Spinal cord (tissue), 10 donors: ENCODE data around the gene LMOD1. TPM values are rescaled to one million over a fixed set of nuclear protein-coding genes. Genes with fewer than 3 reads are reported as not detected.
A peak's percentile ranks its signal among the peaks of the same experiment; 100 is the strongest.

Experiments used
- DNase-seq, 6 donors: peaks; one replicate each; pipeline versions ENCODE4 v3.0.0 to v3.0.0-alpha.2; 2013 to 2015; ENCODE audit warnings: low spot score in 6 of 6, low read depth in 4 of 6
- H3K27ac ChIP-seq: one replicate; pipeline ENCODE4 v1.5.1; 2013; ENCODE audit warnings: low read depth, low read length, control low read depth
- H3K27me3 ChIP-seq: one replicate; pipeline ENCODE4 v1.6.1; 2013; ENCODE audit warnings: low read length; ENCODE audit not compliant: control insufficient read depth, insufficient read depth
- H3K36me3 ChIP-seq: one replicate; pipeline ENCODE4 v1.6.1; 2013; ENCODE audit warnings: low read length; ENCODE audit not compliant: control insufficient read depth, insufficient read depth
- H3K4me1 ChIP-seq: one replicate; pipeline ENCODE4 v1.6.1; 2013; ENCODE audit warnings: low read length; ENCODE audit not compliant: control insufficient read depth, insufficient read depth
- H3K4me3 ChIP-seq: one replicate; pipeline ENCODE4 v1.5.1; 2013; ENCODE audit warnings: low read depth, low read length, control low read depth
- H3K9me3 ChIP-seq: one replicate; pipeline ENCODE4 v1.6.1; 2013; ENCODE audit warnings: low read length; ENCODE audit not compliant: control insufficient read depth, insufficient read depth
- WGBS: methylation state at CpG from one replicate; pipeline ENCODE4 v1.1.5; 2013; ENCODE audit warnings: missing lambda C conversion rate; ENCODE audit not compliant: insufficient coverage; 5-methylcytosine and 5-hydroxymethylcytosine counted together
- long read RNA-seq, 4 donors: transcript quantifications; one replicate each; lab custom pipeline, GENCODE V29; 2026
- polyA plus RNA-seq, 2 donors: library from polyadenylated mRNA; unstranded; fragments of 120-200 nt; gene quantifications; one replicate each; pipeline ENCODE4 v1.2.1, GENCODE V29; 2013; ENCODE audit not compliant: insufficient read length in 2 of 2
- total RNA-seq, 2 donors: library from RNA; depleted of rRNA in 1 of 2; stranded (reverse); fragments of 120-200 nt in 1 of 2; fragments of >200 nt in 1 of 2; gene quantifications; one replicate each; pipeline versions ENCODE4 v1.2.3 to v1.2.4, GENCODE V29; 2013 to 2014
- donor health status: healthy.

LMOD1 gene
- 1 to 10 TPM; 1.9 to 8.4 TPM for total RNA-seq
- polyA plus RNA-seq = 1 to 10 TPM; 3.5 to 4.6 TPM
- long read RNA-seq, donor 1 = 0 reads
- long read RNA-seq, donor 2 = 0 reads
- long read RNA-seq, donor 3 = 0 reads
- long read RNA-seq, donor 4 = 0 reads

DNA sequence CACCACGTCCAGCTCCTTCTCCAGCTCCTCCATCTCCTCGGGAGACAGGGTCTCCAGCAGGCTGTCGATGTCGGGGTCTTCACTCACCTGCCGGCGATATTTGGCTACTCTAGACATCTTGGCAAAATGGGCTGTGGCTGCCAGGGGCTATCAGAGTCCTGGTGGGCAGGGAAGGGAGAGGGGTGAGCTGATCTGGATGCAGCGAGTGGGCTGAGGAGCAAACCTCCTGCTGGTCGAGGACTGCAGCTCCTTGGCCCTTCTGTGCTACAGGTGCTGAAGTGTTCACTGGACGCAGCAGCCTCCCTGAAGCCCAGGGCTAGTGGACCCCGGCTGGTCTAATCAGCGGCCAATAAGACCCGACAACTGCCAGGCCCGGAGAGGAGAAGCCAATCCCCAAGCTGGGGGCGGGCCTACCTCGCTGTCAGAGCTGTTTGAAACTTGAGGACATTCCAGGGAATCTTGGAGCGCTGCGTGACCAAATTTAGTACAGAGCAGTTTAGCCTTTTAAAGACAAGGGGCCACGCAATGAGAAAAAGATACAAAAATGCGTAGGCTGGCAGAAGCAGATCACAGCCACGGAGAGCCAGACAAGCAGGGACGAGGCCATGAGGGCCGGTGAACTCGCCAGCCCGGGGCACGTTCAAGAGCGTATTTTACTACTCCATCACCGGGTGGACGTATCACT is at the start of gene LMOD1:
Gene LMOD1, minus strand, starts transcription at position 325 of the 685 bp plus-strand sequence. Its CDS starts 208 bp downstream, at position 117.
- Histone ChIP-seq H3K27ac (peak within 1 kb of the TSS; percentile 22), H3K36me3 (no peaks in the 10 kb centered on the region), H3K4me1 (peaks cover 16% of the 10 kb centered on the region), H3K9me3 (no peaks in the 10 kb centered on the region), H3K27me3 (peaks cover 20% of the 10 kb centered on the region), H3K4me3 (peak within 1 kb of the TSS; percentile 53)
- 2% methylated on average over 22 of the region's 28 CpGs for WGBS
- peak in 4 of 6 donors; percentile 39 to 86 (median 63) for DNase-seq

DNA sequence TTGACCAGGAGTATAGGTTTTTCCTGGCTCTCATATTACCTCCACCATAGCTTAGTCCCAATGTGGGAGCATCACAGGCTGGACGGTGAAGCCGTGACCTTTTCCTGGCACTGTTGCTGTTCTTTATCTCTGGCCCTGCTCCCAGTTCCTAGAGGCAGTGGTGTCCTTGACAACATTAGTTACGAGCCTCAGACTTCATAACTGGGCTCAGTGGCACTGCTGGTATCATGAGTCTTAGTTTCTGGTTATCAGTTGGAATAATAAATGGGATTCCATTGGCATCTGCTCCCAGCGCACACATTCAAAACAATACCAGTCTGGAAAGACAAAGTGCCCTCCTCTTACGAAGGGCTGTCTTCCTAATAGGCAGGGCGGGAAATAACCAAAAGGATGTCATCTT is 44.1 kb upstream of the LMOD1 start:
- DNase-seq = no peak
- H3K4me1 ChIP-seq = no peaks in the 10 kb centered on the region
- 60% methylated on average over 1 of the region's 6 CpGs for WGBS
- H3K4me3 ChIP-seq = no peak overlapping the region
- H3K27me3 ChIP-seq = no peaks in the 10 kb centered on the region
- H3K27ac ChIP-seq = no peak overlapping the region
- no peaks in the 10 kb centered on the region for H3K9me3 ChIP-seq
- peaks cover 62% of the 10 kb centered on the region for H3K36me3 ChIP-seq

DNA sequence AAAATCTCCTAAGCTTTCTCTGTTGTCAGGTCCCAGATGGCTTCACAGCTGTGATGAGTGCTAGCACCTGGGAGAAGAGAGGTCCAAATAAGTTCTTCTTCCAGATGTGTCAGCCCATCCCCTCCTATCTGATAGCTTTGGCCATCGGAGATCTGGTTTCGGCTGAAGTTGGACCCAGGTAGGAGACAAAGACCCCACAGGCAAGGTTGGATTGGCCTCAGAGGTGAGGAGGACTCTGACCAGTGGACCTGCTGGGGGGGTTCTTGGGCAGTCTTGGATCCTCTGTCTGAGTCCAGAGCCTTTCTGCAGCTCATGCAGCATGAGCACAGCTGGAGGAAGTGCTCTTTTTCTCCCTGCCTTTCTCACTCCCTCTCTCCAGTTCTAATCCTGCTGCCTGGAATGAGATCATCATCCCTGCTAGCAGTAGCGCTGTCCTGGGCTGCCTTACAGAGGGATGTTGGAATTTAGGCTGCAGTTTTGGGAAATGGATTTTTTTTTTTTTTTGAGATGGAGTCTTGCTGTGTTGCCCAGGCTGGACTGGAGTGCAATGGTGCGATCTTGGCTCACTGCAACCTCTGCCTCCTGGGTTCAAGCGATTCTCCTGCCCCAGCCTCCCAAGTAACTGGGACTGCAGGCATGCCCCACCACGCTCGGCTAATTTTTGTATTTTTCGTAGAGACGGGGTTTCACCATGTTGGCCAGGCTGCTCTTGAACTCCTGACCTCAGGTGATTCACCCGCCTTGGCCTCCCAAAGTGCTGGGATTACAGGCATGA is 43.2 kb upstream of the LMOD1 start:
- 99% methylated on average over 7 of the region's 10 CpGs for WGBS
- Histone ChIP-seq H3K27ac (no peak overlapping the region), H3K27me3 (no peaks in the 10 kb centered on the region), H3K4me1 (no peaks in the 10 kb centered on the region), H3K36me3 (peaks cover 56% of the 10 kb centered on the region), H3K4me3 (no peak overlapping the region), H3K9me3 (no peaks in the 10 kb centered on the region)
- no peak for DNase-seq

DNA sequence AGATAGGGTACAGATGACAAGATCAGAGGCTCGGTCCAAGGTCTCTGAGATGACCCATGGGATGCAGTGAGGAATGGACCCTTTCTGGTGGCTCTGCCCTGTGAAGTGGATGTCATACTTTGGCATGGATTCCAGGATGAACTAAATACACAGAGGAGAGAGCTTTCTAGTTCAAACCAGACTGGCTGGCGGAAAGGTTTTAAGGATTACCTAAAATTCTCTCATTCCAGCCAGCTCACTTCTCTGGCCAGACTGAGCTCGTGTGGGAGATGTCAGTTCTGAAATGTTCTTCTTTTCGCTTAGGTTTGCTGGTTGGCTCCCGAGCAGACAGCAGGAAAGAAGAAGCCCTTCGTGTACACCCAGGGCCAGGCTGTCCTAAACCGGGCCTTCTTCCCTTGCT is 42.3 kb upstream of the LMOD1 start:
- no peak overlapping the region for H3K27ac ChIP-seq
- H3K4me1 ChIP-seq = peaks cover 5% of the 10 kb centered on the region
- H3K9me3 ChIP-seq = no peaks in the 10 kb centered on the region
- no peaks in the 10 kb centered on the region for H3K27me3 ChIP-seq
- DNase-seq = no peak
- H3K36me3 ChIP-seq = peaks cover 47% of the 10 kb centered on the region
- WGBS = 97% methylated on average over 5 of the region's 7 CpGs
- no peak overlapping the region for H3K4me3 ChIP-seq

DNA sequence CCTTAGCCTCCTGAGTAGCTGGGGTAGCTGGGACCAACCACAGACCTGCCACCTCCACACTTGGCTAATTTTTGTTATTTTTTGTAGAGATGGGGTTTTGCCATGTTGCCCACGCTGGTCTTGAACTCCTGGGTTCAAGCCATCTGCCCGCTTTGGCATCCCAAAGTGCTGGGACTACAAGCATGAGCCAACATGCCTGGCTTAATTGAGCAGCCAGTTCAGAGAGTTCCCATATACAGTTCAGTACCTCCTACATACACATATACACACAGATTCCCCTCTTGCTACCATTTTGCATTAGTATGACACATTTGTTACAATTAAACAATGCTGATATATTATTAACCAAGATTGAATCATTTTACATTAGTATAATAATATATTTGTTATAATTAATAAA is 39.0 kb upstream of the LMOD1 start:
- 92% methylated on average over 2 of the region's 2 CpGs for WGBS
- Histone ChIP-seq H3K27me3 (no peaks in the 10 kb centered on the region), H3K36me3 (peaks cover 24% of the 10 kb centered on the region), H3K4me3 (no peak overlapping the region), H3K27ac (no peak overlapping the region), H3K9me3 (no peaks in the 10 kb centered on the region), H3K4me1 (peaks cover 11% of the 10 kb centered on the region)
- no peak for DNase-seq

DNA sequence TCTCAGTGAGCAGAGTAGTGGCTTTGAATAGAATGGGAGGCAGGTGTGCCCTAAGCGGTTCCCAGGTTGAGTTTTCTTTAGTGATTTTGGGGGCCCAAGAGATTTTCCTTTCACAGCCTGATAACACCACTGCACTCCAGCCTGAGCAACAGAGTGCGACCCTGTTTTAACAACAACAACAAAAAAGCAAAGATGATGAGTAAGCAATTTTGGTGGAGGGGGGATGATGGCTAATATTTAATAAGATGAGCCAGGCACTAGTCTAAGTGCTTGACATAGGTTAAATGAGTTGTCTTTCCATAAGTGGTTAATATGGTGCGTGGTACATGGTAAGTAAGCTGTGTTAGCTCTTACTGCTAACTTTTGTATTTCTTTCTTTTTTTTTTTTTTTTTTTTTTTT is 38.1 kb upstream of the LMOD1 start:
- no peak overlapping the region for H3K27ac ChIP-seq
- H3K4me1 ChIP-seq = peaks cover 11% of the 10 kb centered on the region

DNA sequence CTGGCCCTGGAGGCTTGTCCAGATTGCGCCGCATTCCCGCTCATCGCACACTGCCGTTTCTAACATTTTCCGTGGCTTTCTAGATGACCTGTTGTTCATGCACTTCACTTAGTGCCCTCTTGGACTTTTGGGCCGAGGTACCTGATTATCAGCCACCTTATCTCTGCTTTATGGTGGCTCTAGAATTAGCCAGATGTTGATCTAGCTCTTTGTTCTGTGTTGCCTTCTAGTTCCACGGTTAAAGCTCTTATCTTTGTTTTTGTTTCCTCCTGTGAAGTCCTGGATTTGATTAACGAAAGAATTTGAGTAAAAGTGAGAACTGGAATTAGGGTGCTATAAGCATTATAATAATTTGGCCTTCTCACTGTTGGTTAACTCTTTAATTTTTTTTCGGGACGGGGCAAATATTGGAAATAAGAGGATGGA is 37.0 kb upstream of the LMOD1 start:
- Histone ChIP-seq H3K9me3 (no peaks in the 10 kb centered on the region), H3K27me3 (no peaks in the 10 kb centered on the region), H3K36me3 (peaks cover 10% of the 10 kb centered on the region), H3K27ac (peak overlapping the region; percentile 80), H3K4me3 (peak overlapping the region; percentile 65), H3K4me1 (peaks cover 11% of the 10 kb centered on the region)
- peak in 3 of 6 donors; percentile 5 to 43 (median 7) for DNase-seq
- 20% methylated on average over 8 of the region's 11 CpGs for WGBS

More for the DNA sequence above, 38.1 kb upstream of the LMOD1 start:
- H3K9me3 ChIP-seq = no peaks in the 10 kb centered on the region
- peaks cover 14% of the 10 kb centered on the region for H3K36me3 ChIP-seq
- no peaks in the 10 kb centered on the region for H3K27me3 ChIP-seq
- WGBS = no CpG with 5 or more reads among the region's 3 CpGs
- DNase-seq = no peak
- H3K4me3 ChIP-seq = no peak overlapping the region

DNA sequence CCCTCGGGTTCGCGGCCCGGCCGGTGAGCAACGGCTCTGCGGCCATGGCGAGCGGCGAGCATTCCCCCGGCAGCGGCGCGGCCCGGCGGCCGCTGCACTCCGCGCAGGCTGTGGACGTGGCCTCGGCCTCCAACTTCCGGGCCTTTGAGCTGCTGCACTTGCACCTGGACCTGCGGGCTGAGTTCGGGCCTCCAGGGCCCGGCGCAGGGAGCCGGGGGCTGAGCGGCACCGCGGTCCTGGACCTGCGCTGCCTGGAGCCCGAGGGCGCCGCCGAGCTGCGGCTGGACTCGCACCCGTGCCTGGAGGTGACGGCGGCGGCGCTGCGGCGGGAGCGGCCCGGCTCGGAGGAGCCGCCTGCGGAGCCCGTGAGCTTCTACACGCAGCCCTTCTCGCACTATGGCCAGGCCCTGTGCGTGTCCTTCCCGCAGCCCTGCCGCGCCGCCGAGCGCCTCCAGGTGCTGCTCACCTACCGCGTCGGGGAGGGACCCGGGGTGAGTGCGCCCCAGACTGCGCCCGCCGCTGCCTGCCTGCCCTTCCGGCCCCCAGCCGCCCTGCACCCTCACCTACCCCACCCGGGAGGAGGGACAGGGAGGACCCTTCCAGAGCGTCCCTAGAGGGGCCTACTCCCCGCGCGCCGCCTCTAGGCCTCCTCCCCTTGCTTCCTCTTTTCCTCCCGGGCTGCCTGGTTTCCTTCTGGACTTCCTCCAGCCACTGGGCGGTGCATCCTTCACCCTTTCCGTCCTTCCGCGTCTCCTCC is 36.5 kb upstream of the LMOD1 start, which contains the start of gene RNPEP:
Gene RNPEP, plus strand, starts transcription at position 26 of the 757 bp plus-strand sequence. Its CDS starts 19 bp downstream, at position 45.
- Histone ChIP-seq H3K36me3 (peaks cover 6% of the 10 kb centered on the region), H3K9me3 (no peaks in the 10 kb centered on the region), H3K4me1 (peaks cover 11% of the 10 kb centered on the region), H3K27me3 (no peaks in the 10 kb centered on the region), H3K27ac (peak within 1 kb of the TSS; percentile 82), H3K4me3 (peak within 1 kb of the TSS; percentile 65)
- DNase-seq = peak; percentile 21 to 89 (median 40)
- under 1% methylated on average over 80 of the region's 80 CpGs for WGBS

DNA sequence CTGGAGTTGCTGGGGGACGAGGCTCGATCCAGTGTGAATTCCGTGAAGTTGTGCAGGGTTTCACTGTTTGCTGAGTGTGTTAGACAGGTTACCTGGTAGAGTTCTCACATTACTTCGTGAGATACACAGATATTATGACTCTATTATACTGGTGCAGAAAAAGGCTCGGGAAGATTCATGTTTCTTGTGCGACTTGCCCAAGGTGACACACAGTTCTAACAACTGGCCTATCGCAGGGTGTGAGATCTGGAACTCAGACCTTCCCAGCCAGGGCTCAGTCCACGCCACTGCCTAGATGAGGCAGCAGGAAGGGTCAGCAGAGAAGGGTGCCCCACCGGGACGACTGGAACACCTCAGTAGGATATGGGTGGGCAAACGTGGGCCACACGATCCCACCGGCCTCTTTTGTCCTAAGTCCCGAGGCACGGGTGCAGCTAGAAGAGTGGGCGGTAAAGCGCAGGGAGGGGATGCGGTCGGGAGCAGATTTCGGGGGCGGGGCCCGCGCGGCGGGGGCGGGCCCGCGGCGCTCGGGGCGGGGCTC is 35.8 kb upstream of the LMOD1 start:
- Histone ChIP-seq H3K9me3 (no peaks in the 10 kb centered on the region), H3K27ac (peak overlapping the region; percentile 82), H3K36me3 (peaks cover 6% of the 10 kb centered on the region), H3K4me1 (peaks cover 11% of the 10 kb centered on the region), H3K4me3 (peak overlapping the region; percentile 65), H3K27me3 (no peaks in the 10 kb centered on the region)
- peak in 5 of 6 donors; percentile 29 to 85 (median 42) for DNase-seq
- WGBS = 7% methylated on average over 30 of the region's 31 CpGs
